Mammary epithelial cell (primary cell): Measurements from ENCODE around the gene SHC2.

ENCODE experiments used
- CTCF ChIP-seq, 2 donors: IDR thresholded peaks in 1 of 2; conservative IDR thresholded peaks in 1 of 2; 2 replicates each; pipeline ENCODE4 v1.5.1; 2011 to 2012; ENCODE audit warnings: inconsistent platforms in 2 of 2, low read length in 2 of 2, mild to moderate bottlenecking in 2 of 2, control low read depth in 1 of 2, low read depth in 1 of 2; ENCODE audit not compliant: insufficient read depth in 1 of 2; ENCODE audit errors: extremely low read depth in 1 of 2
- EZH2 ChIP-seq: IDR thresholded peaks from 2 replicates; pipeline ENCODE4 v1.6.1; 2012; ENCODE audit warnings: low read length, inconsistent platforms, borderline replicate concordance

- TF ChIP-seq CTCF (conservative IDR thresholded peaks at IDR 0.05 in 1 of 2, IDR thresholded peaks at IDR 0.05 in 1 of 2; ENCODE audit: extremely low read depth in 1 of 2, insufficient read depth in 1 of 2, low read depth in 1 of 2, low read length in 2 of 2) = no peak
- no peak for TF ChIP-seq EZH2
Observed at GRCh38 chr19:478976-479375, 18.1 kb upstream of the SHC2 start.
